HT-29 (cell line): Measurements from ENCODE around the gene SNPH. TPM values are rescaled to one million over a fixed set of nuclear protein-coding genes. Genes with fewer than 3 reads are reported as not detected.

Experiments
- DNase-seq: peaks from one replicate; pipeline ENCODE4 v3.0.0-alpha.2; 2015; ENCODE audit warnings: low spot score
- total RNA-seq: library from RNA; depleted of rRNA; stranded (reverse); fragments of >200 nt; shearing (Covaris generic); gene quantifications from 2 replicates; pipeline ENCODE4 v1.2.3, GENCODE V29; 2014

SNPH gene
- total RNA-seq, 1 experiment from 2014 or later, result 0.36 TPM

DNA sequence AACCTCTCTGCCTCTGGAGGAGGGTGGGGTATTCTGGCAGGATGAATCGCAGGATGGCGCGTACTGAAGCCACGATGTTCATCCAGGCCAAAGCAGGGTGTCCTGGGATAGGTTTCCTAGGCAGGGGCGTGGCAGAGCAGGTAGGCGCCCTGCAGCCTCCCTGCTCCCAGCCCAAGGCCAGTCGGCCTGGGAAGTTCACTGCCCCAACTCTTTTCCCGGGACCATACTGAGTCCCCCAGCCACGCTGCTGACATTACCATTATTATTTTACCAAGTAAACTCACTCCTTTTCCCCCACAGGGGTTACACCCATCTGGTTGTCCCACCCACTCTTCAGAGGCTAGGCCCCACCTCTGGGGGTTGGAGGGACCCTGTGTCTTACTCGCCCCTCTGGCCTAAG, 41.1 kb downstream of the SNPH start:
- no peak for DNase-seq

DNA sequence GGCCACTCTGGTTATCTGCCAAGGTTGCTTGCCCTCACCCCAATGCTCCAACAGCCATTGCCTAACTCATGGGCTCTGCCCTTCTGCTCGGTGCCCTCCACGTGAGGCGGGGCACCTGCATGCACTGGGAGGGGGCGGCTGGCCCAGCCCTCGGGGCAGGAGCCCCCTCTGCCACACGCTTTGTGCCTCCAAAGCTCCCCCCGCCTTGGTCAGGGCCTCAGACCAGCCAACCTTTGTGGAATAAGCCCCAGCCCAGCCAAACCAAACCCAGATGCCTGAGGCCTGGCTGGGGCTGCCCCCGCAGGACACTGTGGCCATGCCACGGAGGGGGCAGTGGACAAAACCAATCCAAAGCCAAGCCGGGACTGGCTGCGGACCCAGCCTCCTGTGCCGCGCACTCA, 41.5 kb downstream of the SNPH start:
- no peak for DNase-seq

DNA sequence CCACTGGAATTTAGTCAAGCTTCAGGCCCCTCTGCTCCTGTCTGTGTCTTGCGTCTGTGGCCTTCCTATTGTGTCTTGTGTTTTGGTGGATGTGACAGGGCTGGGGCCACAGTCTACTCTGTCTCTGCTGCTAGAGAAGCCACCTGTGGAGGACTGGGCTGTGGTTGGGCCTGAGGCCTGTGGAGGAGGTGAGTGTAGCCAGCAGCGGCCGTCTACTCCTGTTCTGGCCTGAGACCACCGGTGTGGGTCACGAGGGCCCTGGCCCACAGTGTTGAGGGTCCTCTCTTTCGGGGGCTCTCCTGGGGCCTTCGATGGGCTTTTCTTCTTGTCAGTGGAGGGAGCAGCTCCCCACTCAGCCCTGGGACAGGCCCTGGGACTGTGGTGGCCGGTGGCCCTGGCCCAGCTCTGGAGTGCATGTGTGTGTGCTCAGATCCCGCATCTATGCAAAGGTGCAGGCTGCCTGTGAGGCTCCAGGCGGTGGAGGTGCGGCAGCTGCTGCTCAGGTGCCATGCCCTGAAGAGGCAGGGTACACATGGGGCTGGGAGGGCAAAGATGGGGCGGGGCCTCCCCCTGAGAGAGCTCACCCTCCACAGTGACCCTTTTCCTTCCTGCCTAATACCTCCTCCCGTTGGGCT, 42.1 kb downstream of the SNPH start:
- DNase-seq, result no peak

DNA sequence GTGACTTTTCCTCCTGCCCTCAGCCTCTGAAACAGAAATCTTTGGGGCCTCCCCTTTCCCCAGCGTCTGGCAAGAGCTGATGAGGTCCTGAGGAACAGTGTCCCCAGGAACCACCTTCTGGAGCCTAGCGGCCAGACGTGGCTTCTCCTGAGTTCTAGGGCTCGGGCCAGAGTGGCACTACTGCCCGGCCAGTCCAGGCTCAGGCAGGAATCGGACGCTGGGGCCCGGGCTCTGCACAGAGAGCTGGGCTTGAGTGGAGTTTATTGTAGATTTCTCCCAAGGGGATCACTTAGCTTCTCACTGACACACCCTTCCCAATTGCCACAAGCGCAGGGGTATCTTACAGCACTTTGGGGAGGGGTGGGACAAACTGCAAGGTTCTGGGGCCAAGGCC, 42.6 kb downstream of the SNPH start:
- no peak for DNase-seq

DNA sequence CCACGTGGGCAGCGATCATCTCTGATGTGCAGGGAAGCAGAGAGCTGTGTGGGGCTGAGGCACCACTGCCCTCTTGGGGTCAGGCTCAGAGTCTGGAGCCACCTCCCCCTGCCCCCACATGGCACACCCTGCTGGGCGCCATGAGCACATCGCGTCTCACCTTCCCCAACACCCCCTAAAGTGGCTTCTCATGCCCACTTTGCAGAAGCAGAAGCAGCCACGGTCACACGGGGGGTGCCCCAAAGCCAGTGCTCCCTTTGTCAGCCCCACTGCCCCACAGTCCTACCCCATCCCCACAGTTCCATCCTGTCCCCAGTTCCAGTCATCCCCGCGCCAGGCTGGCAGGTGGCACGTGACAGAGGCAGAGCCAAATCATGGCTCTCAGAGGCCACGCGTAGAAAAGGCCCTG, 43.3 kb downstream of the SNPH start:
- DNase-seq, result no peak

GRCh38 chr20:1310071-1310470, 44.0 kb downstream of the SNPH start:
- no peak for DNase-seq

DNA sequence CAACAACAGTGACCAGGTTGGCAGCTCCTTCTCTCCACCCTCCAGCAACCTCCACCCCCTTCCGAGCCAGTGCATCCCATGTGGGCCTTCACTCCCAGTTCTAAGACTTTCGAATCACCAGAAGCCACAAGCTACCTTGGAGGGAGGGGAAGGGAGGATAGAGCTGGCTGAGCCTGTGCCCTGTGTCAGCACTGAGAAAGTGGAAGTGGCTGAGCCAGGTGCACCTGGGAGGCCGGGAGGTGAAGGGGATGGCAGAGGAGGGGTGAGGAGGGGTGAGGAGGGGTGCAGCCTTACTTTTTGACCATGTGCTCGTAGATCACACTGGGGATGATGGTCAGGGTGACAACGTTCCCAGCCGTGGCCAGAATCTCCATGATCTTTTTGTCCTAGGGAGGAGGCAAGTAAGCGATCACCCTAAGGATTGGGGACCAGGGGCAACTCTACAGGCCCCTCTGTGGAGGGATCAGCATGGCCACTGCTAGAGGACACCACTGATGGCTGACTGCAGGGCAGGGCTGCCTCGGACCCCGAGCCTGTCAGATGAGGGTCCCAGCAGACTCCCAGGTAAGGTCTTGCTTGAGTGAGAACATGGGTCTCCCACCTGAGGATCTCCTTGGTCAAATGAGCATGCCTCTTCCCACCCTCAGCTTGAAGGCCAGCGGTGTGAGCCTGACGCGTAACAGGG, 44.6 kb downstream of the SNPH start:
- DNase-seq, result no peak

DNA sequence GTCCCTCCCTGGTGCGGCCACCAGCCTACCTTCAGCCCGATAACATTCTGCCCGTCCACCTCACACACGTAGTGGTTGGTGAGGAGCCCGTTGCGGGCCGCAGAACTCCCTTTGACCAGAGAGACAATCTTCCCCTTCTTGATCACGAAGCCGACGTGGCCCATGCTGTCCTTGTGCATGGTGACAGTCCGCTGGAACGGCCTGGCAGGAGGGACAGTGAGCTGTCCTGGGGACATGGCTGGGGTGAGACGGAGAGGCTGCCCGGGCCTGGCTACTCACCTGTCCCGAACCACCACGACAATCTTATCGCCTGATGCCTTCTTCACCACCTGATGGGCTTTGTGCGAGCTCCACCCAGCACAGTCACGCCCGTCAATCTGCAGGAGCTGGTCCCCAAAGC, 46.2 kb downstream of the SNPH start:
- DNase-seq, result no peak

GRCh38 chr20:1312904-1313235, 46.8 kb downstream of the SNPH start:
- DNase-seq, result no peak

DNA sequence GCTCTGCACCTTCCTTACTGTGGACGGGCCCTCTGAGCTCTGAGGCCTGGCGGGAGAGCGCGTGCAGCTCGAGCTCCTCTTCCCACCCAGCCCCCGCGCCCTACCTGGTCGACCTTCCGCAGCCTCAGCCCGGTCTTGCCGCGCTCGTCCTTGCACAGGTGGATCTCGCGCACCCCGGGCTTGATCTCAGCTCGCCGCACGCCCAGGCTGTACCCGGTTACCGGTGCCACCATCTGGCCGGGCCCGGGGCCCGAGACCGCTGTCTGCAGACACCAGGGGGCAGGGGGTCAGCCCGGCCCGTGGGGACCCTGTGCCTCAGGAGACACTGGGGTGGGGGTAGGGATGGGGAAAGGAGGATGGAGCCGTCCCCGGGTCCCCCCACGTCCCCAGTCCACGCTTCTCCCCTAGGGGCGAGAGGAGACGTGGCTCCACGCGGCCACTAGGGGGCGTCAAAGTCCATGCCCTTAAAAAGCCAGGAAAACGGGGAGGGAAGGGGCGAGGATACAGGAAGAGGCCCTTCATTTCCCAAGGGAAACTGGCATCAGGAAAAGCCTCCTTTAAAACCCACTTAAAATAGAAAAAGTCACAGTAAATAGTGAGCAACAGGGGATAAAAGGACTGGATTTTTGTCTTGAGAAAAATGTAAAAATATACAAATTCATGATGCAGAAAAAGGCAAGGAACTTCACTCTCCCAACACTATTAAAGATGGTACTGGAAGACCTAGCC, 47.3 kb downstream of the SNPH start:
- DNase-seq, result peak; percentile 72

GRCh38 chr20:1315804-1316203, 49.7 kb downstream of the SNPH start:
- DNase-seq, result no peak

GRCh38 chr20:1317545-1318255, 51.6 kb downstream of the SNPH start:
- no peak for DNase-seq

- DNase-seq, result no peak
These were observed 53.0 kb downstream of the SNPH start for GRCh38 chr20:1319051-1319450.

GRCh38 chr20:1319462-1319861, 53.4 kb downstream of the SNPH start:
- no peak for DNase-seq

GRCh38 chr20:1320016-1320415, 53.9 kb downstream of the SNPH start:
- DNase-seq, result no peak

DNA sequence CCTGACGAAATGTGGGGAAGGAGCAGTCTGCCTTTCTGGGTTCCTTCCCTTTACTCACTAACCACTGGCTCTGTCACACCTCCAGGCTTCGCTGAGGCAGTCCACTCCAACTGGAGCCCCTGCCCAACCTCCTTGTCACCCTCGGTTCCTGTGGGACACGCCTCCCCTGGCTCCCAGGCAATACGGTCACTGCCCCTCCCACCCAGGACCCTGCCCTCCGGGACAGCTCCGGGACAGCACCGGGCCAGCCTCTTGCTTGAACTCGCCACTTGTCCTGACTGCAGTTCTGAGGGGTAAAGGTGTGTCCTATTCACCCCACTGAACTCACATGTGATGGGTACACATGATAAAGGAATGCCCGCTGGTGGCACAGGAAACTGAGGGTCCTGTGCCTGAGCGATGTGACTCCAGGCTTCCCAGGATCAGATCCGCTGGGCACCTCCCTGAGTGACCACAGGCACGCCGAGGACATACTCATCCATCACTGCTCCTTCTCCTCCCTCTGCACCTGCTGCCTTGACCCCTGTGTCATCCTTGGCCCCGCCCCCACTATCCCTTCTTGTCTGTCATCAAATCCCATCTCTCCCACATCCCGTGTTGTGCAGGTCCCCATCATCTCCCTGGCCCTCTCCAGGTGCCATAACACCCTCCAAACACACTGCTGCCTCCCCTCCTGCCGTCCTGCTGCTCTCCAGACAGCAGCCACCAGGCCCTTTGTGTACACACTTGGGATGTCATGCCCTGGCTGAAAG, 55.0 kb downstream of the SNPH start:
- no peak for DNase-seq

DNA sequence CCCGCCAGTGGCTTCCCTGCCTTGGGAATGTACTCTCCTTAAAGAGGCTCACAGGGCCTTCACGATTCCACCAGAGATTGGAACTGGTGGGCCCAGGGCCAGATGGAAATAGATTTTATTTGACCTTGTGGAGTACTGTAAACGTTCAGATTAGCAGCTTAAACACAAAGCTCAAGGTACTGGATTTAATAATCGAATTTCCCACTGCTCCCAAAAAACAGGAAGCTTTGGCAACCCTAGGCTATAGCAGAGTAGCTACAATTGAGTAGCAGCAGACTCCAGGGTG, 55.5 kb downstream of the SNPH start:
- DNase-seq, result no peak

- no peak for DNase-seq
These were observed 56.6 kb downstream of the SNPH start for GRCh38 chr20:1322511-1323245.

- no peak for DNase-seq
These were observed 57.2 kb downstream of the SNPH start for GRCh38 chr20:1323256-1323655.

DNA sequence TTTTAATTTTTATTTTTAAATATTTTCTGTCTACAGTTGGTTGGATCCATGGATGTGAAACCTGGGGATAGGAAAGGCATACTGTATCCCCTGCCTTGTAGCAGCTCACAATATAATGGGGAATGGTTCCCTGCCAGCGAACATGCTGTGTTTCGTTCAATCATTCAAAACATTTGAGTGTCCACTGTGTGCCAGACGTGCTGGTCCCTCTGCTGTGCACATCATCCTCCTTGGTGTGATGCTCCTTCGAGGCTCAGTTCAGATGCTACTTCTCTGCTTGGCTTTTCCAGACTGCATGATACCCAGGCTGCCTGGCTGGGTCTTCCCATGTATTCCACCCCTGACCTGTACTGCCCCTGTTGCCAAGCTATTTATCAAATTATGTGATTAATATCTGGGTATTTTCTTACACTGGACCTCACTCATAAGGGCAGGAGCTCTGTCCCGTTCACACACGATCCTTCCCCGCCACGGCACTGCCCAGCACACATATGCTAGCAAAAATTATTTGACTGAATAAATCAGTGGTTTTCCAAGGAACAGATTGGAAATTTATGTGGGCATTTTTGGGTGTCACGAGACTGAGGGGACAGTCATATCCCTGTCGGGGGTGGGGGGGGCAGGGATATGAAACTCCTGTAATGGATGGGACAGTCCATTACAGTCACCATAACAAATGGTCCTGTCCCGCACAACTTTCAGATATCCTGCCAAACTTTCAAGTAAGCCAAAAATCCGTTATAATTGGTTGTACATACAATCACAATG, 57.9 kb downstream of the SNPH start:
- DNase-seq, result no peak
